Muscle layer of colon (tissue), 2 donors: ENCODE data around the gene GREB1.

Experiments
- H3K27ac ChIP-seq: one replicate; pipeline ENCODE4 v1.7.0; 2013; ENCODE audit warnings: low read depth, mild to moderate bottlenecking, low read length, moderate library complexity
- H3K27me3 ChIP-seq, 2 donors: one replicate each; pipeline ENCODE4 v1.7.0; 2013; ENCODE audit warnings: low read length in 2 of 2, mild to moderate bottlenecking in 2 of 2; ENCODE audit not compliant: insufficient read depth in 2 of 2, control insufficient read depth in 1 of 2
- H3K36me3 ChIP-seq: one replicate; pipeline ENCODE4 v1.7.0; 2013; ENCODE audit warnings: mild to moderate bottlenecking, low read length; ENCODE audit not compliant: insufficient read depth
- H3K4me1 ChIP-seq: one replicate; pipeline ENCODE4 v1.7.0; 2013; ENCODE audit warnings: mild to moderate bottlenecking, low read length; ENCODE audit not compliant: insufficient read depth
- H3K4me3 ChIP-seq, 2 donors: one replicate each; pipeline ENCODE4 v1.7.0; 2013; ENCODE audit warnings: low read length in 2 of 2, low read depth in 1 of 2, mild to moderate bottlenecking in 1 of 2, moderate library complexity in 1 of 2
- H3K9ac ChIP-seq: one replicate; pipeline ENCODE4 v1.7.0; 2013; ENCODE audit warnings: low read length
- H3K9me3 ChIP-seq: one replicate; pipeline ENCODE4 v1.7.0; 2013; ENCODE audit warnings: mild to moderate bottlenecking, low read length
- donor health status: abdominal sarcoma.
- donor health status: Adenocarcinoma of cecum.

Gene GREB1

DNA sequence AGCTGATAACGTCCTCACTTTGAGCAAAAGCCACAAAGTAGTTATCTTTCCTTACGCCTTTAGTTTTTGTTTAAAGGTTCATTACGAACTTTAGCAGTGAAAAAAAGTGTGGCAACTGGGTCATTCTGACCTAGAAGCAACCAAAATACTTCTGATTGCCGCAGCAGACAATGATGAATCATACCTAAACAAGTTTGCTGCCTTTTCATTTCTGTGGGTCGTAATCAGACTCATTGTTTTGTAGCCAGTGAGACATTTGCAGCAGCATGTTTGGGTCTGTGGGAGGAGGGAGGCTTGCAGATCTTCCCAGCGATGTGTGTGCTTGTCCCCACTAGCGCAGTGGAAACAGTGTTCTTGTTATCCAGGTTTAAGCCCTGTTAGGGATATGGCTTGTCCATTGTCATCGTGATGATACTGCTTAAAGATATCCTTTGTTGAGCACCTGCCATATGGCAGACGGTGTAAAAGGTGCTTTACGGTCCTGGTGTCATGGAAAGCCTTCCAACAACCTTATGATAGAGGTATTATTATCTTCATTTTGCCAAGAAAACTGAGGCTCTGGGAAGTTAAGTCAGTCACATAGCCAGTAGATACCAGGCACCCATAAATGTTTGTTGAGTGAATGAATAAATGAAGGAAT is 1.3 kb upstream of the GREB1 start:
- H3K27me3 ChIP-seq = no peaks in the 10 kb centered on the region
- H3K4me3 ChIP-seq = no peak overlapping the region
- no peaks in the 10 kb centered on the region for H3K9me3 ChIP-seq
- no peak overlapping the region for H3K9ac ChIP-seq
- H3K36me3 ChIP-seq = no peaks in the 10 kb centered on the region
- no peak overlapping the region for H3K27ac ChIP-seq
- H3K4me1 ChIP-seq = no peaks in the 10 kb centered on the region

DNA sequence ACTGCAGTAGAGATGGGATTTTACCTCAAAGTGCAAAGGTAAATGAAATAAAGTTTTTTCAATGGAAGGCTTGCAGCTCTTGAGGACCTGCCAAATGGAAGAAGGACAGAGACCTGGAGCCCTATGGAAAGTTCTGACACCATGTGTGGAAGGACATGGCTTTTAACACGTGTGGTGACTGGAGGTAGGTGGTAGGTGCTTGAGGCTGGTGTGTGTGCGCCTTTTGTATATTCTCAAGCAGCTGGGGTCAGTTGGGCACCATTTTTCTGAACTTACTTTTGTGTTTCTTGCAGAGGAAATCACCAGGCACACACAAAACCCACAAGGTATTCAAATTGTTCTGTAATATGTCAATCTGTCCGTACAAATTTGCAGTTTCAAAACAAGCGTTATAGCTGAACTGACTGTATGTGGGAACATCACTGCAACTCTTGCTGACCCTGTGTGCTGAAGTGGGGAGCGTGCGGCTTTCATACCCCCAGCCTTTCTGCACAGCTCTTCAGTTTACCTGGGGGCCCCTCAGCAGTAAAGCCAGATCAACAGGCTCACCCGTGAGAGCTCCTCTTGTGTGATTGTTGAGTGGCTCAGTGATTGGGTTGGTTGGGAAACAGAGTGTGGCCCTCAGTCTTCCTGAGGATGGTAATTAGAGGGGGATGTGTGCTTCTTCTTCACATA is 363 bp downstream of the GREB1 start:
- no peaks in the 10 kb centered on the region for H3K4me1 ChIP-seq
- no peak overlapping the region for H3K9ac ChIP-seq
- H3K4me3 ChIP-seq = no peak overlapping the region
- H3K27ac ChIP-seq = no peak overlapping the region
- no peaks in the 10 kb centered on the region for H3K36me3 ChIP-seq
- no peaks in the 10 kb centered on the region for H3K27me3 ChIP-seq
- H3K9me3 ChIP-seq = no peaks in the 10 kb centered on the region

DNA sequence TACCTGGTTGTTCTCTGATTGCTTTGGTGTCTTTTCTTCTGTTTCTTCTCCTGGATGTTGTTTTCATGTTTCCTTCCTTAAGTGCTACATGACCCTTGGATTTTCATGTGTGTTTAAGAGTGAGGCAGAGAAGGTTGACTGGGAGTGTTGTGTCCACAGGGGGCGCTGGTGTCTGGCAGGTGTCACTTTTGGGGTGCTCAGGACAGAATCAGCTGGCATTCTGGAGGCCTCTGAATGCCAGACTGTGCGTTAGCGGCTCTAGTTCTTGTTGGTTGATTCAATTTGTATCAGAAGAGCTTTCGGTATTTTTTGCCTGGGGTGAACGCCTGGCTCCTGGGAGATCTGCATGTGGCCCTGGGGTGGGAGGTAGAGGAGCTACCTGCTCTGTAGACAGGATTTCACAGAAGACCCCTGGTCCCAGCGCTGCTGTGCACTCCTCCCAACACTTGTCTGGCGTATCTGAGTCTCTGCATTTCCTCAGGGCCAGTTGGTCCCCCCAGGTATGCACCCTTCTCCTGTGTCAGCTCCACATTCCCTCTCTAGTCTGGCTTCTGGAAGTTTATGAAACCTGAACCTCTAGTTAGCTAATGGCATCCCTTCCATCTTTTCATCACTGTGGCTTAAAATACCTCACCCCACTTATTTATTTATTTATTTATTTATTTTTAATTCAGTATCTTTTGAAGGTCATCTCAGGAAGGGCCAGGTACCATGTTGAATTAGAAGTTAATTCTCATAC is 1.1 kb downstream of the GREB1 start:
- no peak overlapping the region for H3K27ac ChIP-seq
- H3K9ac ChIP-seq = no peak overlapping the region
- H3K9me3 ChIP-seq = no peaks in the 10 kb centered on the region
- no peaks in the 10 kb centered on the region for H3K27me3 ChIP-seq
- H3K36me3 ChIP-seq = no peaks in the 10 kb centered on the region
- no peak overlapping the region for H3K4me3 ChIP-seq
- H3K4me1 ChIP-seq = no peaks in the 10 kb centered on the region

DNA sequence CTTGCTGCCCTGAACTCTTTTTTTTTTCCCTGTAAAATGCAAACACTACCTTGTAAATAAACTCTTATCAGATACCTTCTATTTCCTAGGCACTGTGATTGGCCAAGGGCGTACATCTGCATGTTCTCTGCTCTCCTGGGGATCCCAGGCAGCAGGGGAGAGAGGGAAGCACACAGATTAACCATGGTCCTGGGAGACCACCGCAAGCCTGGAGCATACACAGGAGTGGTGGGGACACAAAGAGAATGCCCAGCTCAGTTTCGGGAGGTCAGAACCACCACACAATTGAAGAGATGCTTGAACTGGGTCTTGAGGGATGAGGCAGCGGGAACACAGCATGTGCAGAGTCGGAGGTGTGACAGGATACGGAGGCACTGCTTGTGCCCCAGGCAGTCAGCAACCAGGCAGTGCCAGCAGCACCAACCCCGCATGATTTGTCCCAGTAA is 2.1 kb downstream of the GREB1 start:
- Histone ChIP-seq H3K27ac (no peak overlapping the region), H3K27me3 (no peaks in the 10 kb centered on the region), H3K9me3 (no peaks in the 10 kb centered on the region), H3K9ac (no peak overlapping the region), H3K4me3 (no peak overlapping the region), H3K4me1 (no peaks in the 10 kb centered on the region), H3K36me3 (no peaks in the 10 kb centered on the region)

DNA sequence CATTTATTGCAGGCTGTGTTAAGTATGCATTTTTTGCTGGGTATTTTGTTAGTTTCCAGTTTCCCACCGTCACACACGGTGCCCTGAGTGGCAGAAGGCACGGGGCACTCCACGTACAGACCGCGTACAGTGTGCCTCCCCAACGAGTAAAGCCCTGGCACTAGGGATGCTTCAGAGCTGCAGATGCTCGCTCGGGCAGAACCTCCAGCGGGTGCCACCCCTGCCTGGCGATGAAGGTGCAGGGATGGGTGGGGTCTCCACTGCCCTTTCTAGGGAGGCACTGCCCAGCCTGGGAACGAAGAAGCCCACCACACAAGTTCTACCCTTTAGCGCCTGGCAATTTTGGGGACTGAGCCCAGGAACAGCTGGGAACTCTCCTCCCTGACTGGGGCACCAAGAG is 4.1 kb downstream of the GREB1 start:
- Histone ChIP-seq H3K9ac (no peak overlapping the region), H3K36me3 (no peaks in the 10 kb centered on the region), H3K9me3 (no peaks in the 10 kb centered on the region), H3K27me3 (no peaks in the 10 kb centered on the region), H3K4me1 (no peaks in the 10 kb centered on the region), H3K27ac (no peak overlapping the region), H3K4me3 (no peak overlapping the region)

DNA sequence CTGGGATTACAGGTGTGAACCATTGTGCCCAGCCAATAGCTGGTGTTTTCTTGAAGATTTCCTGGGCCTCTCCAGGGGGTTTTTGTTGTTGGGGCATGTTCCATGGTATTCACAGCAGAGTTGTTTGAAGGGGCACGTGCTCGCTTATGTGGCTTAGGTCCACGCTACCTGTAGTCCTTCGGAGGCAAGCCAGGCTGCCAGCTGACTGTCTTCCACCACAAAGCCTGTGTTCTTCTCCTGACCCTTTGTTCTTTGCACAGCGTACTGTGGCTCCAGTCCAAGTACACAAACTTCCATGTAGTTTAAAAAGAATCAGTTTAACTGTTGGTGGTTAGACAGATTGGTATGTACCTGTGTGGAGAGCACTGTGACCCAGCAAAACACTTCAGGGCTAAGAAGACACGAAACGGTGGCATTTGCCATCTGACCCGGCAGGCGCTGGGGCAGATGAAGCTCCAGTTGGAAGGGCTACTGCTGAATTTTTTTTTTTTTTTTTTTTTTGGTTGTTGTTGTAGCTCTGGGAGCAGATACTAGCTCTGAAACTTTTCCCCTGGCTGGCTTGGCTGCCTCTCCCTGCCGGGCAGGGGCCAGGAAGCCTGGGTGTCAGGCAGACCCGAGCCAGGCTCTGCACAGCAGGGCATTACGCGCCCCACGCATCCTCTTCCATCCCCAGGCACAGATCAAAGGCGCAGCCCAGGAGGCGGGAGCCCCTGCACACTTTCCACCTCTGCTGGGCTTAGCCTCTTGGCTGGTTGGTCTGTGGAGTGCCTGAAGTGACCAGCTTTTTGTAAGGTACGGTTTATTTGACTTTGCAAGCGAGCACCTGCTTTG is 5.7 kb downstream of the GREB1 start:
- Histone ChIP-seq H3K9me3 (no peaks in the 10 kb centered on the region), H3K27me3 (no peaks in the 10 kb centered on the region), H3K9ac (no peak overlapping the region), H3K27ac (no peak overlapping the region), H3K36me3 (no peaks in the 10 kb centered on the region), H3K4me1 (no peaks in the 10 kb centered on the region), H3K4me3 (no peak overlapping the region)

DNA sequence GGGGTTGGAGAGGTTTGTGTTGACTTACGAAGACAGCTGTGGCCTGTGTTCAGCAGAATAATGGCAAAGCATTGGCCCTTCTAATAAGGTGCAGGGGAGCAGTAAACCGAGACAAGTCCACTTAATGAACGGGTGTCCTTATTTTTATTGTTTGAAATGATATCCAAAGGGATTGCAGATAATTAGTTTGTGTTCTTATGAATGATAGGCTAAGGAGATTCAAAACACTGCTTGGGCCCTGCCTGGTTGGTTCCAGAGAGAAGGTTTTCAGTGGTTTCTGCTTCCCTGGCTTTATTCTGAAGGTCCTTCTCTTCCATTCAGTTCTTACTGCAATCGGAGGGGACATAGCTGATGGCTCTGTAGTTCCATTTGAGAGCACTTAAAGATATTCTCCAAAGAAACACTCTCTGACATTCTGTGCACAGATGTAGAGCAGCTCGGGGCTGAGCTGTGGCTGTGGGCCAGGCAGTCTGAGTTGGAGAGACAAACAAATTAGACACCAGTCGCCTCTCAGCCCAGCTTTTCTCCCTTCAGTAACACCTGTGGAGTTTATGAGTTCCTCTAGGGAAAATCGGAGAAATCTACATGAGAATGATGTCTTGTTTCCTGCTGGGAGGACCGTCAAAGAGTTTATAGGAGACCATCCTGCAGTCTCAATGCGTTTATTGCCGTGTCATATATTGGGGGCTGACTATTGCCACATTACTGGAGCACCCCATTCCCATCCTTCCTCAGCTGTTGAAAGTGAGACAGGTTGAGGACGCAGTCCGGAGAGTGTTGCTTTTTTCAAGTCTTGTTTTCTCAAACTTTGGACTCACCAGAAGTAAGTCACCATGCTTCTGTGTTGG is 6.5 kb downstream of the GREB1 start:
- no peak overlapping the region for H3K4me3 ChIP-seq
- no peaks in the 10 kb centered on the region for H3K27me3 ChIP-seq
- H3K36me3 ChIP-seq = no peaks in the 10 kb centered on the region
- H3K9me3 ChIP-seq = no peaks in the 10 kb centered on the region
- H3K4me1 ChIP-seq = no peaks in the 10 kb centered on the region
- no peak overlapping the region for H3K9ac ChIP-seq
- H3K27ac ChIP-seq = no peak overlapping the region

DNA sequence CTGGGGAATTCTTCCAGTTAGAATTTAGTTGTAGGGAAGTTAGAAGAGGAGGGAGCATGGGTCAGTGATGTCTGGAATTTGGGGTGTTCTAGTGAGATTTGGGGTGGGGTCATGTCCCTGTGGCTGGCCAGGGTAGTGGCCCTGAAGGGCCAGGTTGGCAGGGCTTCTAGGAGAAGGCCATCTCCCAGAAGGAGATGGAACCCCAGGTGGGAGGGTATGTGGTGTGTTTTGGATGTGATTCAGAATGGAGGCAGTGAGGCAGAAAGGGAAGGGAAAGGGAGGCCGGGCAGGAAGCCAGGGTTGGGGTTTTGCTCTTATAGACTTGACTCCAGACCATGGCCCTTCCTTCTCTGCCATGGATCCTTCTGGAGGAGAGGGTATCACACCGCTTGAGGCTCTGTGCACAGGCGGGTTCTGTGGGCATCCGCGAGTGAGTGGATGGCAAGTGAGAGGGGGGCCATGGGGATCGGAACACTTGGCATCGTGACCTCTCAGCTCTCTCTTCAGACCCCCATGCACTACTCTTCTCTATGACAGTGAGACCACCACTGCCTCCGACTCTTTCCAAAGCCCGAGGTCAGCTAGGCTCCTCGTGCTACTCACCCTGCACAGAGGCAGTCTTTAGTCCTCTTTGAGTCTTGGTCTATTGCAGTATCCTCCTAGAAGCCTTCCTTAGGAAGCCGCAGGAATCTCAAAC is 7.3 kb downstream of the GREB1 start:
- no peaks in the 10 kb centered on the region for H3K36me3 ChIP-seq
- no peak overlapping the region for H3K27ac ChIP-seq
- no peaks in the 10 kb centered on the region for H3K9me3 ChIP-seq
- no peak overlapping the region for H3K9ac ChIP-seq
- H3K27me3 ChIP-seq = no peaks in the 10 kb centered on the region
- H3K4me1 ChIP-seq = no peaks in the 10 kb centered on the region
- H3K4me3 ChIP-seq = no peak overlapping the region

DNA sequence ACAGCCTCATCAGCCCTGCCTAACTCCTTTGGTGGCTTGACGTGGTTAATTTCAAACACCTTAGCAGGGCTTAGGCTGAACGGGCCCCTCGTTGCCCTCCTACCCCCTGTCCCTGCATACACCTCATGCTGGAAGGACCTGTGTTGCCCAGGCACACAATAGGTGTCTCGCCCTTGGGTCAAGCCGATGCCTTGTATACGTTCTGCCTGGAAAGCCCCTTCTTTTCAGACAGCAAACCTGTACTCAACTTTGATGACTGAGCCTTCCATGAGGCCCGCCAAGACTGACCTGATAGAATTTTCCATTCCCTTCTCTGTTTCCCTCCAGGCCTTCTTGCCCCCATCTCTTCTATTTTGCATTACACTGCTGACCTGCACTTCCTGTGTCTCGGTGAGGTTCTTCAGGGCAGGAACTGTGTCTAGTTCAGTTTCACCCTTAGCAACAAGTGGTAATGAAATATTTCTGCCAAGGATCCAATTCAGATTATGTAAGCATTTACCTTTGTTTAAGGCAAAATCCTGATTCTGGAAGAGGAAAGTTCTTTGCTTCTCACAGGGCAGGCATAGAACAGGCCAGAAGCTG is 7.9 kb downstream of the GREB1 start:
- H3K4me3 ChIP-seq = no peak overlapping the region
- H3K27ac ChIP-seq = no peak overlapping the region
- no peaks in the 10 kb centered on the region for H3K36me3 ChIP-seq
- H3K27me3 ChIP-seq = no peaks in the 10 kb centered on the region
- no peaks in the 10 kb centered on the region for H3K4me1 ChIP-seq
- H3K9me3 ChIP-seq = no peaks in the 10 kb centered on the region
- H3K9ac ChIP-seq = no peak overlapping the region

DNA sequence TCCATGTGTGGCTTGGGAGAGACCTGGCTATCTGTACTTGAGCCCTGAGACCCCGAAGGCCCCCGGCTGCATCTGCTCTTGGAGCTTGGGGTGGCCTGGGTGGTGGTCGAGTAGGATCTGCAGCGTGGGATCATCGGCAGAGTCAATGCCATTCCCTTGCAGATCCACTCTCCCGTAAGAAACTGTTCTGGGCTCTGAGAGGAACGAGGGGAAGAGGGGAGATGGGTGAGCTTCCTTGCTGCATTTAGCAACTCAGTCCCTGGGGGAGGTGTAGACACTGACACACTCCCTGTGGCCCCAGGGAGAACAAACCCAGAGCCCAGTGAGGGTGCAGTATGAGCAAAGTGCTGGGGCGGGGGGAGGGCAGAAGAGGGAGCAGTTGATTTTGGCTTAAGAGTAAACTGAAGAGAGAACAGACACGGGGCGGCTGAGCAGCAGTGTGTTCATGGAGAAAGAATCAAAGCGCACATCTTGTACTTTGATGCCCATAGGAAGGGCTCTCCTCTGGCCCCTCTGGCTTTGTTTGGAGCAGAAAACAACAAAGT is 8.5 kb downstream of the GREB1 start:
- no peak overlapping the region for H3K4me3 ChIP-seq

More for the DNA sequence above, 8.5 kb downstream of the GREB1 start:
- H3K27ac ChIP-seq = no peak overlapping the region
- no peaks in the 10 kb centered on the region for H3K36me3 ChIP-seq
- no peaks in the 10 kb centered on the region for H3K9me3 ChIP-seq
- H3K27me3 ChIP-seq = no peaks in the 10 kb centered on the region
- no peak overlapping the region for H3K9ac ChIP-seq
- no peaks in the 10 kb centered on the region for H3K4me1 ChIP-seq
